K562 (cell line): ENCODE results near the gene GABRB1. TPM values are rescaled to one million over a fixed set of nuclear protein-coding genes. Genes with fewer than 3 reads are reported as not detected.

ENCODE experiments used
- ATAC-seq: fragments of 200-7000 bp; cut with Tn5 transposase; 3 replicates; pipeline ENCODE4 v1.9.1; 2020; ENCODE audit warnings: moderate library complexity
- BruUV-seq: library from RNA; stranded (reverse); fragments of 400-500 nt; replicated peaks from 2 replicates; lab custom pipeline; 2021; lab: Mats Ljungman, UMichigan
- CTCF ChIA-PET: fragments of 300-600 bp; formaldehyde crosslinking; extraction: SDS; loops from one replicate; lab custom pipeline; 2021; ENCODE audit warnings: low intra/inter-chr PET ratio; lab: Yijun Ruan, JAX
- POLR2A ChIA-PET: fragments of 300-600, 350-650 bp; sonication (Branson Sonifier 250); formaldehyde crosslinking; extraction: SDS; loops from one replicate; lab custom pipeline; 2021; ENCODE audit warnings: antibody characterized with exemption, inconsistent platforms; lab: Yijun Ruan, JAX
- DNase-seq, 4 experiments: peaks; one replicate each; pipeline versions ENCODE4 v3.0.0 to v3.0.0-alpha.2; 2011 to 2018; ENCODE audit warnings: low spot score in 3 of 4, mixed read lengths in 3 of 4; ENCODE audit errors: extremely low read depth in 1 of 4
- FAIRE-seq: peaks from 2 replicates; lab custom pipeline; 2011; peaks lifted over from hg19 to GRCh38; lab: Jason Lieb, UNC
- H2AFZ ChIP-seq: 2 replicates; pipeline ENCODE4 v1.6.0; 2011; ENCODE audit warnings: low read depth, low read length, control low read depth, inconsistent platforms
- H3K27ac ChIP-seq: fragments of 200-600 bp; 3 replicates; pipeline ENCODE4 v1.8.0; 2011; ENCODE audit warnings: low read depth, mild to moderate bottlenecking, control low read depth, inconsistent platforms, low read length, moderate library complexity, mixed read lengths; ENCODE audit errors: extremely low read depth
- H3K27me3 ChIP-seq, 2 experiments: fragments of 300-600 bp in 1 of 2; 2 replicates in 1 of 2; 3 replicates in 1 of 2; pipeline versions ENCODE4 v1.6.0 to v1.8.0; 2011; ENCODE audit warnings: inconsistent platforms in 2 of 2, low read length in 2 of 2, mild to moderate bottlenecking in 1 of 2, mixed read lengths in 1 of 2, moderate library complexity in 1 of 2; ENCODE audit not compliant: control insufficient read depth in 2 of 2, insufficient read depth in 2 of 2
- H3K36me3 ChIP-seq: fragments of 300-600 bp; 3 replicates; pipeline ENCODE4 v1.8.0; 2011; ENCODE audit warnings: mild to moderate bottlenecking, low read length, inconsistent platforms; ENCODE audit not compliant: control insufficient read depth, insufficient read depth
- H3K4me1 ChIP-seq, 2 experiments: fragments of 200-600 bp in 1 of 2; replicated peaks in 1 of 2; 2 replicates in 1 of 2; 3 replicates in 1 of 2; pipeline versions ENCODE4 v1.5.1 to v1.8.0; 2011; ENCODE audit warnings: inconsistent platforms in 2 of 2, low read length in 2 of 2, mild to moderate bottlenecking in 1 of 2, mixed read lengths in 1 of 2, moderate library complexity in 1 of 2; ENCODE audit not compliant: control insufficient read depth in 2 of 2, insufficient read depth in 2 of 2
- H3K4me2 ChIP-seq: 2 replicates; pipeline ENCODE4 v1.6.1; 2011; ENCODE audit warnings: low read length, control low read depth, inconsistent platforms, mixed read lengths; ENCODE audit not compliant: insufficient read depth
- H3K4me3 ChIP-seq: fragments of 200-600 bp; sonication (generic), shearing (Covaris generic); 2 replicates; pipeline ENCODE4 v1.5.1; 2016; ENCODE audit warnings: control low read depth, inconsistent platforms
- H3K79me2 ChIP-seq: fragments of 200-600 bp; 3 replicates; pipeline ENCODE4 v1.8.0; 2011; ENCODE audit warnings: low read length, inconsistent platforms; ENCODE audit not compliant: control insufficient read depth, insufficient read depth
- H3K9ac ChIP-seq, 2 experiments: 2 replicates each; pipeline versions ENCODE4 v1.6.0 to v1.6.1; 2011; ENCODE audit warnings: low read depth in 2 of 2, low read length in 2 of 2, control low read depth in 1 of 2, inconsistent platforms in 1 of 2, mild to moderate bottlenecking in 1 of 2, mixed read lengths in 1 of 2; ENCODE audit not compliant: insufficient read depth in 1 of 2
- H3K9me1 ChIP-seq: one replicate; pipeline ENCODE4 v1.6.0; 2011; ENCODE audit warnings: inconsistent platforms, mild to moderate bottlenecking, low read length, moderate library complexity; ENCODE audit not compliant: control insufficient read depth, insufficient read depth
- H3K9me3 ChIP-seq: replicated peaks from 2 replicates; pipeline ENCODE4 v1.5.1; 2011; ENCODE audit warnings: low read depth, low read length, inconsistent platforms; ENCODE audit not compliant: control insufficient read depth, insufficient read depth
- H4K20me1 ChIP-seq: replicated peaks from 2 replicates; pipeline ENCODE4 v1.6.1; 2011; ENCODE audit warnings: low read length, inconsistent platforms, mixed read lengths; ENCODE audit not compliant: control insufficient read depth, insufficient read depth
- CTCF ChIP-seq, 3 experiments: IDR thresholded peaks in 2 of 3; conservative IDR thresholded peaks in 1 of 3; 2 replicates each; pipeline ENCODE4 v1.5.1; 2011 to 2012; ENCODE audit warnings: low read length in 3 of 3, mild to moderate bottlenecking in 3 of 3, control low read depth in 2 of 3, improper control_type of control experiment in 1 of 3, inconsistent platforms in 1 of 3, low read depth in 1 of 3, mixed read lengths in 1 of 3, moderate library complexity in 1 of 3; ENCODE audit not compliant: insufficient read depth in 2 of 3
- HNRNPK ChIP-seq: fragments of 200-400 bp; formaldehyde crosslinking; IDR thresholded peaks from one replicate; pipeline ENCODE4 v1.6.1; 2018; ENCODE audit warnings: mild to moderate bottlenecking, low read depth, low read length; ENCODE audit not compliant: poor library complexity, severe bottlenecking
- HSF4 ChIP-seq: fragments of 250-450 bp; sonication (Bioruptor Pico); IDR thresholded peaks from 2 replicates; pipeline ENCODE4 v2.1.2; 2022; ENCODE audit warnings: mild to moderate bottlenecking, moderate library complexity, borderline replicate concordance
- MEF2A ChIP-seq: IDR thresholded peaks from 2 replicates; pipeline ENCODE4 v1.6.1; 2011; ENCODE audit warnings: low read depth, mild to moderate bottlenecking, low read length, moderate library complexity; ENCODE audit not compliant: control insufficient read depth
- TCF7L2 ChIP-seq: fragments of 150-350 bp; IDR thresholded peaks from 2 replicates; pipeline ENCODE4 v1.6.1; 2016; ENCODE audit warnings: low read depth, mild to moderate bottlenecking, low read length, moderate library complexity
- ZNF124 ChIP-seq: sonication (generic); formaldehyde crosslinking; IDR thresholded peaks from 2 replicates; pipeline ENCODE4 v1.8.1; 2022; ENCODE audit warnings: missing genetic modification reagents
- WGBS: fragments of 100-300 bp; shearing (Covaris generic); methylation state at CpG from one replicate; pipeline ENCODE4 v1.1.6; 2016; ENCODE audit warnings: low coverage, mixed read lengths; ENCODE audit not compliant: insufficient coverage; ENCODE audit errors: missing lambda C conversion rate; 5-methylcytosine and 5-hydroxymethylcytosine counted together
- in situ Hi-C: fragments of 300-500 bp; cut with MboI; formaldehyde crosslinking; loops from 4 replicates; pipeline ENCODE4 v1.15.0; 2018; ENCODE audit warnings: inconsistent platforms, mixed read lengths
- intact Hi-C: fragments of 100-400 bp; cut with micrococcal nuclease; formaldehyde crosslinking; loops from 2 replicates; pipeline ENCODE4 v1.14.2; 2022
- polyA plus RNA-seq, 8 experiments: library from polyadenylated mRNA; depleted of rRNA in 4 of 8; stranded (reverse) in 5 of 8; unstranded in 3 of 8; fragments of >200 nt; fragmentation: Nextera tagmentation in 2 of 8; fragmentation: Illumina TruSeq in 1 of 8; extraction: Ambion mirVana in 2 of 8; extraction: Trizol in 1 of 8; gene quantifications; 2 replicates each; pipeline versions ENCODE4 v1.2.1 to v1.2.3, GENCODE V29; 2011 to 2014; ENCODE audit warnings: inconsistent platforms in 1 of 8, missing spikeins in 1 of 8
- total RNA-seq, 7 experiments: library from RNA; depleted of rRNA in 6 of 7; stranded (reverse); fragments of >200 nt in 6 of 7; fragmentation: Illumina TruSeq in 2 of 7; extraction: Trizol in 2 of 7; gene quantifications; 2 replicates each; pipeline versions ENCODE4 v1.2.1 to v1.2.3, GENCODE V29; 2011 to 2021; ENCODE audit warnings: low replicate concordance in 1 of 7

The GABRB1 gene
- total and polyA plus RNA-seq, 9 of the 15 experiments (the other 6 are each of a cell fraction or from before 2014, with no cell fraction given), result not detected

- ATAC-seq (no peak), DNase-seq (no peak), FAIRE-seq (no peak)
- Histone ChIP-seq H4K20me1 (no peaks in the 10 kb centered on the region), H3K9me3 (no peaks in the 10 kb centered on the region), H3K36me3 (no peaks in the 10 kb centered on the region), H3K9ac (no peak overlapping the region), H3K79me2 (no peaks in the 10 kb centered on the region), H3K27me3 (no peaks in the 10 kb centered on the region), H3K4me2 (no peak overlapping the region), H3K9me1 (no peaks in the 10 kb centered on the region), H3K27ac (no peak overlapping the region), H2AFZ (no peak overlapping the region), H3K4me1 (no peaks in the 10 kb centered on the region), H3K4me3 (no peak overlapping the region)
- in situ Hi-C loops, result no loop called here
- no TSS peak for BruUV-seq
- ChIA-PET CTCF (no interaction called here), POLR2A (no interaction called here)
- TF ChIP-seq TCF7L2 (no peak), HNRNPK (no peak), HSF4 (CRISPR knock-in tag) (no peak), CTCF (IDR thresholded peaks at IDR 0.05 in 2 of 3, conservative IDR thresholded peaks at IDR 0.05 in 1 of 3; ENCODE audit: insufficient read depth in 2 of 3, low read depth in 1 of 3, low read length in 3 of 3) (no peak), ZNF124 (CRISPR knock-in tag) (no peak), MEF2A (no peak)
- intact Hi-C loops, result no loop called here
- 0% methylated on average over 1 of the region's 1 CpG for WGBS
Measured at GRCh38 chr4:47002580-47002979, 28.8 kb upstream of the GABRB1 start.
